Islet of Langerhans (tissue), 1 donor: ENCODE measurements around the gene CNNM4.

Source experiments
- FAIRE-seq: peaks from one replicate; lab custom pipeline; 2011; peaks lifted over from hg19 to GRCh38; lab: Jason Lieb, UNC

Gene CNNM4

DNA sequence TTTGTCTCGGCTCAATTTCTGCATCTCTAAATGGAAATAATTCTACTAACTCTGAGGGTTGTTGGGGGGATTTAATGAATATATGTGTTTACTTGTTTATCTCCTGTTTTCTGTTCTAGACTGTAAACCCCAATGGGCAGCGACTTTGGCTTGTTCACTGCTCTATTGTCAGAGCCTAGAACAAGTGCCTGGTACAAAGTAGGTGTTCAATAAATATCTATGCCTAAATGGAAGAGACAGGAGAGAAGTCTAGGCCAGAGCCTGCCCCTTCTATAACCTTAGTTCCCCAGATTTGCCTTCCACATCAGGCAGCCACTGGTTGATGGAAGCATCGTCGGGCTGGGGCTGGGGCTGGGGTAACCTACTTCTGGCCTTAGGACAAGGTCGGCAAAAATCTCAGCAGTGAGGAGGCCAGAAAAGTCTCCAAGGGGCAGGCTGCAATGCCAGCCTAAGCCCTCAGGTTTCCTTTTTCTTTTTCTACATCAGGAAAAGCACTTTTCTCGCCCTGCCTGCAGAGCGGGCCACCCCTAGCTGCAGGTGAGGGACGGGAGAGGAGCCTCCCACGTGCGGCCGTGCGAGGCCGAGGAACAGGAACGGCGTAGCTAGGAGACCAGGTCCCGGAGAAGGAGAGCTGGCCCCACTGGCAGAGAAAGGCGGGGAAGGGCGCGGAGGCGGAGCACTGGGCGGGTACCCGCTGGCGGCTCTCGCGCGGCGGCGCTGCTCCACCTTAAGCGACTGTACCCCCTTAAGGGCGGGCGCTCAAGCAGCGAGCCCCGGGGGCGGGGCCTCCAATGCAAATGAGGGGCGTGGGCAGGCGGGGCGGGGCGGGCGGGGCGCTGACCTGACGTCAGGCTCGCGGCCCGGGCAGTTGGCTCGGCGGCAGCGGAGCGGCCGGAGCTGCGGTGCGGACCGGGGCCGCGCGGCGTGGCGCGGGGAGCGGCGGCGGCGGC is at the start of gene CNNM4:
TSS of gene CNNM4 (plus strand) at position 867 of the 950 bp plus-strand sequence. CDS start 98 bp downstream, outside the sequence.
- no peak for FAIRE-seq

- FAIRE-seq: peak; percentile 41
Measured at GRCh38 chr2:96710985-96711384, 49.7 kb upstream of the CNNM4 start.

DNA sequence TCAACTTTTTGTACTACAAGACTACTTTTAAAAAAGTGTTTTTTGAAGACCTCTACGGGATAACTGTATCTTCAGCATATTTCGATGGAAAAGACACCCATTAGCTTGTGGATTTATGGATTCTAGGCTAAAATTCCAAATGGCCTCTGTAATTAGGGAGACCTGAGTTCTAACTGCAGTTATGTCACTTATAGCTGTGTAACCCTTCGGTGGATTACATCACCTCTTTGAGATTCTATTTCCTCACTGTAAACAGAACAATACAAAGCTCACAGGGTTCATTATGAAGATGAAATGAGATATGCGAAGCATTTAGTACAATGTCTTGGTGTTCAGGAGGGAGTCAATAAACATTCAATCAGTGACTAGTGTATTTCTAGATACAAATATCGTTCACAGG is 45.0 kb upstream of the CNNM4 start:
- FAIRE-seq: no peak

DNA sequence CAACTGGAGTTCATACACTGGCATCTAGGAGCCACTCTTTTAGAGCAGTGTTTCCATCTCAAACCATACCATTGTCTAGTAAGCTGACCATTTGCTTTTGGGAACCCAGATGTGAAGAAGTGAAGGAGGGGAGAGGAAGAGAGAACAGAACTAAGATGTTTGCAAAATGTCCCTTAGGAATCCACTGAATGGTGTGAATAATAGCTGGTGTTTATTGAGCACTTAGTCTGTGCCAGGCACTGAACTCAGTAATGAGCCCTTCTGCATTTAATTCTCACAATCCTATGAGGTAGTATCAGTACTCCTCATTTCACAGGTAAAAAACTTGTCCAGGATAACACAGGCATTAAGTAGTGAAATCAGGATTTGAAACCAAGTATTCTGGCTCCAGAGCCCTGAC is 44.3 kb upstream of the CNNM4 start:
- no peak for FAIRE-seq

GRCh38 chr2:96726131-96726530 is 34.6 kb upstream of the CNNM4 start:
- no peak for FAIRE-seq

GRCh38 chr2:96727431-96727830 is 33.3 kb upstream of the CNNM4 start:
- FAIRE-seq: no peak

GRCh38 chr2:96729748-96730147 is 31.0 kb upstream of the CNNM4 start:
- no peak for FAIRE-seq

DNA sequence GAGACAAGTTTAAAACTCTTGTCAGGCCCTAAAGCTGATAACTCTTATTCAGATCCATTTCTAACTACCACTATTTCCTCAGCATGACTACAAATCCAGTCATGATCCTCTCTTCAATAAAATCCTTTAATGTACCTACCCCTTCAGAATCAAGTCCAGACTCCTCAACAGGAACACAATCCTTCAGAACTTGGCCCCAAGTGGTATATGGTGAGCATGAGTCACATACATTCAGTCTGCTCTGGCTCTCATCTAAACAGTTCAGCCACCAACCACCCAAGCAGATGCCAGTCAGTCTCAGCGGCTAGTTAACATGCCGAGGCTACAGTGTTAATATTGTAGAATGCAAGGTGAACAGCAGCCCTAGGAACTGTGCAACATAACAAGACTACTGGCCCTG is 30.5 kb upstream of the CNNM4 start:
- no peak for FAIRE-seq

GRCh38 chr2:96733931-96734330 is 26.8 kb upstream of the CNNM4 start:
- FAIRE-seq: no peak

DNA sequence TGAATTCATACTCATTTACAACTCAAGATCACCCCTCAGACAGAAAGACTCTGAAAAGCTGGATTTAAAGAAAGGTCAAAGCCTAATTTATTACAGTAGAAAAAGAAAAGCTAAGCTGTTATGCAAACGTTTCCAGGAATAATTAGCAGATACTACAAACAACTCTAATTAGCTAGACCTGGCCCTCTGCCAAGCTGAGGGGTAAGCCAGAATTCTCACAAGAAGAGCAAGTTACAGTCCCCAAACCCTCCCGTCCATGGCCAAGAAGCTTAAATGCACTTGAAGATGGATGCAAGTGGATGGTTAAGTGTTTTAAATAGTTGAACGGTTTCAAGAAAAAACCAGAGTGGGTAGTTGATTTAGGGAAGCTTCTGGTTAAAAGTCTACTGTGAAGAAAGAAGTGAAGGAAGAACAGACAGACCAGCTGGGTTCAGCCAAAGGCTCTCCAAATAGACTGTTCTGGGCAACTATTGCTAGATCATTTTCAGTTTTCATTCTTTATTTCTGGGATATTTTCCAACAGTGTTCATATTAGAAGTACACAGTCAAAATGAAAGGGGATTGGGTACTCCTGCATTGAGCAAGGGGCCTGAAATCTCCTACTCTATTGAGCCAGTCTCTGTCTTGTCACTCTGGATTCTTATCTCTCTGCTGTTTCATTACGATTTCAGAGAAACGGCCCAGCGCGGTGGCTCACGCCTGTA is 25.7 kb upstream of the CNNM4 start:
- no peak for FAIRE-seq

- no peak for FAIRE-seq
Measured at GRCh38 chr2:96737251-96737650, 23.5 kb upstream of the CNNM4 start.

DNA sequence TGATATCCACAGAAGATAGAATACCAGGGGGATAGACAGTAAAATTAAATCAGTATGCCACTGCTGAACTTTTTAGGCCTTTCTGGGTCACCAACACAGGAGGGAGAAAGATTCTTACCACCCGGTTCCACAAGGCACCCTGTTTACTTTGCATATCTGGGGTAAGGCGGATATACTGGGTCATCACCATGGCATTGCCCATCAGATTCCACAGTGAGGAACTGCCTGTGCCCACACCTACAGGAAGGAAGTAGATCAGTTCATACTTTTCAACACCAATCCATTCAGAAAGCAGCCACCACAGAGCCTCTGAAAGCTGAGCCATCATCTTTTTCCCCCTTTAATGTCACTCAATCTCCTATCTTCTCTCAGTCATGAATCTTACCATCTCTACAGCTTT is 22.9 kb upstream of the CNNM4 start:
- FAIRE-seq: no peak

DNA sequence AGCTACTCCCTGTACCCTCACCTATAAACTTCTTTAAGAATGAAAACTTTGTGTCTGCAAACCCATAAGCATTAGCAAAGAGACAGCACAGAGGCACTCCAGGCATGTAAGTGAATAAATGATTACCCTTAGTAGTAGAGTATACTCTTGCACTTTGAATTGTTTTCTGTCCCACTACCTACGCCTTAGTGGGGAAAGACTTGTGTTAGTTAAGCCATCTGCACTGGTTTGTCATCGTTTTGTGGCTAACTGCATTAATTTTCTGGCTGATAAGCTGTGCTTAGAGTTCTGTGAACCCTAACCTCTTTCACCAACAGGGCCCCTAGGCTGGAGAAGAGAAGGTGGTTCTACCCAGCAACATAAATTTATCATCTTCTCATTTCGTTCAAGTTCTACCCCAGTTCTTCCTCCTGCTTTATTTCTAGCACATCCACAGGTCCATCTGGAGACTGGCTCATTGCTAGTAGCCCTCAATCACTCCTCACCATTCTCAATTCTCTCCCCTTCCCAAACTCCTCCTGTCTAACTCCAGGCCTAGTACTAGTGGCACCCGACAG is 21.5 kb upstream of the CNNM4 start:
- FAIRE-seq: no peak

GRCh38 chr2:96739633-96740428 is 20.9 kb upstream of the CNNM4 start, which contains the start of gene LMAN2L:
Gene LMAN2L (minus strand): TSS chr2:96740064. CDS start chr2:96740040, 24 bp downstream.
- FAIRE-seq: peak; percentile 92

- FAIRE-seq: no peak
Measured at GRCh38 chr2:96747061-96747617, 13.6 kb upstream of the CNNM4 start.

- FAIRE-seq: no peak
Measured at GRCh38 chr2:96751800-96752199, 8.9 kb upstream of the CNNM4 start.

- no peak for FAIRE-seq
Measured at GRCh38 chr2:96753661-96754282, 6.9 kb upstream of the CNNM4 start.

DNA sequence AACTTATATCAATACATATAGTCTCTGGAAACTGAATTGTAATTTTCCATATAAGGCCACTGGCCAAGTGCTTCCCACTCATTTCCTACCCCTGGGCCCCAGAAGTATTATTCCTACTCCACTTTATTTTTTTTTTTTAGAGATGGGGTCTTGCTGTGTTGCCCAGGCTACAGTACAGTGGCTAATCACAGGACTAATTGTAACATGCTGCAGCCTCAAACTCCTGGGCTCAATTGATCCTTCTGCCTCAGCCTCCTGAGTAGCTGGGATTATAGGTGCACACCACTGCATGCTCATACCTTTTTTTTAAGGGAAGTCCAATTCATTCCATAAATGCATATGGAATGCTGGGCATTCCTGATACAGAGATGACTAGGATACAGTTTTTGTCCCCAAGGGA is 6.4 kb upstream of the CNNM4 start:
- no peak for FAIRE-seq

DNA sequence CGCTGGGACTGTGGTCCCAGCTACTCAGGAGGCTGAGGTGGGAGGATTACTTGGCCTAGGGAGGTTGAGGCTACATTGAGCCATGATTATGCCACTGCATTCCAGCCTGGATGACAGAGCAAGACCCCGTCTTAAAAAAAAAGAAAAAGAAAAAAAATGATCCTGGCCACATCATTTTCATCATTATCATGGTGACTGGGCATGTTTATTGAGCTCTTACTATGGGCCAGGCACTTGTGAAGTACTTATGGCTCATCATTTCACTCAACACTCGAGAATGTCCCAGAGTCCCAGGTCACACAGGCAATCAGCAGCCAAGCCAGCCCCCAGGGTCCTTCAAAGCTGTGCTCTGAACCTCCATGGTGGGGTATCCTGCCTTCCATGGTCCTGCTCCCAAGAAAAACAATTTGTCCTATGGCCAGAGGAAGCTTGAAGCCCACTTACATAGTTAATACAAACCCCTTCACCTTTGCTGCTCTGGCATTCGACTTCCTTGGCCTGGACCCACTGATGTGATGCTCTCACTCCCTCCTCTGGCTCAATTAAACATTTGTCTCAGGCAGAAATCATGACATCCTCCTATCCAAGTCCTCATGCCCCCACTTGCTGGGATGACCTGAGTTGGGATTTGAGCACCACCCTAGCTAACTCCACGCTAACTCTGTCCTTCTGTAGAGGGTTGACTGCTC is 3.8 kb upstream of the CNNM4 start:
- FAIRE-seq: no peak

DNA sequence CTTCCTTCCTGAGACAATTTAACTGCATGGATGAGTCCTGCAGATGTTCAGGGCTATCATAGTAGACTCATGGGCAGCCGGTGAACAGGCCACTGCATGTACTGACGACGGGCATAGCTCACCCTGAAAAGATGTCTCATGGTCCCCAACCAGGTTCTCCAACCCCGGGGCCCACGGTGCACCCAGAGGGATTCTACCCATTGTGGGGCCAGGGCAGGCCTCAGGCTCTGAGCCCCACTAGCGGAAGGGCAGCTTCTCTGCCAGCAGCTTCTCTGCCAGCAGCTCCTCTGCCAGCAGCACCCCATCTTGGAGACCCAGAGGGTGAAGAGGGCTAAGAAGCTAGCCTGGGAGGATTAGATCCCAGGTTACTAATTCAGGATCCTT is 3.2 kb upstream of the CNNM4 start:
- FAIRE-seq: no peak

- no peak for FAIRE-seq
Measured at GRCh38 chr2:96758987-96759386, 1.7 kb upstream of the CNNM4 start.
